CD4-positive, alpha-beta T cell treated with Interleukin-10 for 1 hour (primary cell): ENCODE data around the gene EEF1A1.

Experiments used
- DNase-seq: peaks from one replicate; pipeline ENCODE4 v3.0.0-alpha.2; 2020

EEF1A1 gene

GRCh38 chr6:73503027-73503772 is 17.6 kb downstream of the EEF1A1 start:
- no peak for DNase-seq

GRCh38 chr6:73497915-73498314 is 22.9 kb downstream of the EEF1A1 start:
- DNase-seq, result no peak

GRCh38 chr6:73491377-73491776 is 29.5 kb downstream of the EEF1A1 start:
- no peak for DNase-seq

- DNase-seq, result no peak
Observed at GRCh38 chr6:73487473-73487872, 33.4 kb downstream of the EEF1A1 start.

- DNase-seq, result no peak
Observed at GRCh38 chr6:73484438-73484837, 36.4 kb downstream of the EEF1A1 start.

- DNase-seq, result no peak
Observed at GRCh38 chr6:73481969-73482368, 38.9 kb downstream of the EEF1A1 start.

- DNase-seq, result no peak
Observed at GRCh38 chr6:73477407-73477806, 43.4 kb downstream of the EEF1A1 start.

GRCh38 chr6:73476723-73477122 is 44.1 kb downstream of the EEF1A1 start:
- DNase-seq, result no peak

GRCh38 chr6:73471686-73472290 is 49.0 kb downstream of the EEF1A1 start:
- no peak for DNase-seq
